ENCODE measurements around the gene GMEB2. TPM values are rescaled to one million over a fixed set of nuclear protein-coding genes. Genes with fewer than 3 reads are reported as not detected.

Gene GMEB2
- total RNA-seq, 1 donor from 2014 or later = 11.2 TPM

GRCh38 chr20:63659370-63659769 is 32.5 kb upstream of the GMEB2 start:
- Mint-ChIP-seq H3K4me3 (ENCODE audit: unreplicated experiment) (peak overlapping the region; percentile 96), H3K27me3 (ENCODE audit: unreplicated experiment) (peaks cover 15% of the 10 kb centered on the region), H3K27ac (ENCODE audit: unreplicated experiment) (no peak overlapping the region), H3K9me3 (ENCODE audit: unreplicated experiment) (no peaks in the 10 kb centered on the region), H3K4me1 (ENCODE audit: unreplicated experiment) (peaks cover 18% of the 10 kb centered on the region), H3K36me3 (ENCODE audit: low read depth, unreplicated experiment) (no peaks in the 10 kb centered on the region)
- DNase-seq (ENCODE audit: low spot score) = no peak
- TF ChIP-seq CTCF (IDR thresholded peaks at IDR 0.05; ENCODE audit: unreplicated experiment) = no peak

- peaks cover 18% of the 10 kb centered on the region for H3K27me3 Mint-ChIP-seq (ENCODE audit: unreplicated experiment)
- H3K9me3 Mint-ChIP-seq (ENCODE audit: unreplicated experiment) = no peaks in the 10 kb centered on the region
- peaks cover 18% of the 10 kb centered on the region for H3K4me1 Mint-ChIP-seq (ENCODE audit: unreplicated experiment)
- TF ChIP-seq CTCF (IDR thresholded peaks at IDR 0.05; ENCODE audit: unreplicated experiment) = no peak
- H3K4me3 Mint-ChIP-seq (ENCODE audit: unreplicated experiment) = peak overlapping the region; percentile 96
- no peak for DNase-seq (ENCODE audit: low spot score)
- H3K27ac Mint-ChIP-seq (ENCODE audit: unreplicated experiment) = no peak overlapping the region
- H3K36me3 Mint-ChIP-seq (ENCODE audit: low read depth, unreplicated experiment) = no peaks in the 10 kb centered on the region
These were observed 31.9 kb upstream of the GMEB2 start for GRCh38 chr20:63658749-63659187.

GRCh38 chr20:63657937-63658748 is 31.2 kb upstream of the GMEB2 start, which contains the start of gene RTEL1:
TSS of gene RTEL1 (plus strand) at chr20:63658312. CDS start at chr20:63659403, 1,091 bp downstream.
- TF ChIP-seq CTCF (IDR thresholded peaks at IDR 0.05; ENCODE audit: unreplicated experiment) = no peak

GRCh38 chr20:63657260-63657936 is 30.5 kb upstream of the GMEB2 start:
- Mint-ChIP-seq H3K36me3 (ENCODE audit: low read depth, unreplicated experiment) (no peaks in the 10 kb centered on the region), H3K4me1 (ENCODE audit: unreplicated experiment) (peaks cover 18% of the 10 kb centered on the region), H3K4me3 (ENCODE audit: unreplicated experiment) (peak overlapping the region; percentile 96), H3K9me3 (ENCODE audit: unreplicated experiment) (no peaks in the 10 kb centered on the region), H3K27ac (ENCODE audit: unreplicated experiment) (no peak overlapping the region), H3K27me3 (ENCODE audit: unreplicated experiment) (peaks cover 15% of the 10 kb centered on the region)
- no peak for DNase-seq (ENCODE audit: low spot score)
- no peak for TF ChIP-seq CTCF (IDR thresholded peaks at IDR 0.05; ENCODE audit: unreplicated experiment)

More at GRCh38 chr20:63657937-63658748, 31.2 kb upstream of the GMEB2 start, which contains the start of gene RTEL1:
- peak within 1 kb of the TSS; percentile 96 for H3K4me3 Mint-ChIP-seq (ENCODE audit: unreplicated experiment)
- no peaks in the 10 kb centered on the region for H3K36me3 Mint-ChIP-seq (ENCODE audit: low read depth, unreplicated experiment)
- peaks cover 18% of the 10 kb centered on the region for H3K4me1 Mint-ChIP-seq (ENCODE audit: unreplicated experiment)
- H3K9me3 Mint-ChIP-seq (ENCODE audit: unreplicated experiment) = no peaks in the 10 kb centered on the region
- H3K27me3 Mint-ChIP-seq (ENCODE audit: unreplicated experiment) = peaks cover 17% of the 10 kb centered on the region
- DNase-seq (ENCODE audit: low spot score) = peak; percentile 93
- H3K27ac Mint-ChIP-seq (ENCODE audit: unreplicated experiment) = peak within 1 kb of the TSS; percentile 86

All from endothelial cell (in vitro differentiated cells).